C4-2B (cell line): ENCODE measurements around the gene ATG9B.

Experiments
- ZFX ChIP-seq: fragments of 450-650 bp; IDR thresholded peaks from 2 replicates; pipeline ENCODE4 v1.6.1; 2017
- TF ChIP-seq, protein P1 (sequence below): fragments of 450-650 bp; conservative IDR thresholded peaks from 2 replicates; pipeline ENCODE4 v1.5.1; 2017; ENCODE audit warnings: mild to moderate bottlenecking

DNA sequence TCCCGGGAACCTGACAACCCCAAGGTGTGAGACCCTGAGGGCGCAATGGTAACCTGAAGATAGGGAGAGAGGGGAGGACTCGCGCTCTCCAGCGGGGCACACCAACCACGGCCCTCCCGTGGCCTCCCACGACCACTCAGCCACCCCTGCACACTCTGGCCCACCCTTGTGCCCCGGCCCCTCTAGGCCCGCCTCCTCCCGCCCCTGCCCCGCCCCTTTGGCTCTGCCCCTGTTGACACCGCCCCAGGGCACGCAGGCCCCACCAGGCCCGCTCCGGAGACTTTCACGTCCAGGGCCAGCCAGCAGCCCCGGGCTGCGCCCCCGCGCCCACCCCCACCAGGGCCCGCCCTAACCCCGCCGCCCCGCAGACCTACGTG is 10.9 kb downstream of the ATG9B start:
- TF ChIP-seq, protein P1, sequence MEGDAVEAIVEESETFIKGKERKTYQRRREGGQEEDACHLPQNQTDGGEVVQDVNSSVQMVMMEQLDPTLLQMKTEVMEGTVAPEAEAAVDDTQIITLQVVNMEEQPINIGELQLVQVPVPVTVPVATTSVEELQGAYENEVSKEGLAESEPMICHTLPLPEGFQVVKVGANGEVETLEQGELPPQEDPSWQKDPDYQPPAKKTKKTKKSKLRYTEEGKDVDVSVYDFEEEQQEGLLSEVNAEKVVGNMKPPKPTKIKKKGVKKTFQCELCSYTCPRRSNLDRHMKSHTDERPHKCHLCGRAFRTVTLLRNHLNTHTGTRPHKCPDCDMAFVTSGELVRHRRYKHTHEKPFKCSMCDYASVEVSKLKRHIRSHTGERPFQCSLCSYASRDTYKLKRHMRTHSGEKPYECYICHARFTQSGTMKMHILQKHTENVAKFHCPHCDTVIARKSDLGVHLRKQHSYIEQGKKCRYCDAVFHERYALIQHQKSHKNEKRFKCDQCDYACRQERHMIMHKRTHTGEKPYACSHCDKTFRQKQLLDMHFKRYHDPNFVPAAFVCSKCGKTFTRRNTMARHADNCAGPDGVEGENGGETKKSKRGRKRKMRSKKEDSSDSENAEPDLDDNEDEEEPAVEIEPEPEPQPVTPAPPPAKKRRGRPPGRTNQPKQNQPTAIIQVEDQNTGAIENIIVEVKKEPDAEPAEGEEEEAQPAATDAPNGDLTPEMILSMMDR, result no peak
- TF ChIP-seq ZFX, result no peak
